SK-N-SH (cell line): ENCODE measurements around the gene RASGRF1. TPM values are rescaled to one million over a fixed set of nuclear protein-coding genes. Genes with fewer than 3 reads are reported as not detected.

Experiments
- CTCF ChIA-PET: fragments of 300-600, 350-600 bp; formaldehyde crosslinking; extraction: SDS; loops from one replicate; lab custom pipeline; 2021; lab: Yijun Ruan, JAX
- POLR2A ChIA-PET: fragments of 350-600 bp; sonication (Branson Sonifier 250); formaldehyde crosslinking; extraction: SDS; loops from one replicate; lab custom pipeline; 2020; ENCODE audit warnings: antibody characterized with exemption, inconsistent platforms; lab: Yijun Ruan, JAX
- DNase-seq: peaks from one replicate; pipeline ENCODE4 v3.0.0; 2012
- H2AFZ ChIP-seq: fragments of 200-600 bp; sonication (generic); 2 replicates; pipeline ENCODE4 v1.8.1; 2016; ENCODE audit warnings: antibody characterized with exemption, mild to moderate bottlenecking, low read depth
- H3F3A ChIP-seq: fragments of 200-600 bp; sonication (generic); replicated peaks from 2 replicates; pipeline ENCODE3; 2016; ENCODE audit warnings: antibody characterized with exemption, mild to moderate bottlenecking; ENCODE audit not compliant: insufficient read depth
- H3K27ac ChIP-seq, 2 experiments: fragments of 200-500 bp in 1 of 2; fragments of 200-600 bp in 1 of 2; sonication (Bioruptor generic) in 1 of 2; sonication (generic), shearing (Covaris generic) in 1 of 2; 2 replicates each; pipeline versions ENCODE4 v1.5.1 to v1.6.1; 2014 to 2016; ENCODE audit warnings: low read depth in 2 of 2, inconsistent platforms in 1 of 2, low read length in 1 of 2, mild to moderate bottlenecking in 1 of 2, mixed read lengths in 1 of 2
- H3K27me3 ChIP-seq: fragments of 200-600 bp; sonication (generic), shearing (Covaris generic); 2 replicates; pipeline ENCODE4 v1.6.1; 2016; ENCODE audit warnings: mixed run types; ENCODE audit not compliant: insufficient read depth
- H3K36me3 ChIP-seq, 2 experiments: fragments of 200-500 bp in 1 of 2; fragments of 200-600 bp in 1 of 2; sonication (Bioruptor generic) in 1 of 2; sonication (generic) in 1 of 2; replicated peaks in 1 of 2; 2 replicates each; pipeline versions ENCODE3 to v1.5.1; 2014 to 2016; ENCODE audit warnings: low read length in 1 of 2, mild to moderate bottlenecking in 1 of 2; ENCODE audit not compliant: insufficient read depth in 2 of 2, control insufficient read depth in 1 of 2
- H3K4me1 ChIP-seq, 2 experiments: fragments of 200-500 bp in 1 of 2; fragments of 200-600 bp in 1 of 2; sonication (Bioruptor generic) in 1 of 2; sonication (generic), shearing (Covaris generic) in 1 of 2; 2 replicates each; pipeline versions ENCODE4 v1.5.1 to v1.6.1; 2014 to 2016; ENCODE audit warnings: low read depth in 1 of 2, low read length in 1 of 2, mixed run types in 1 of 2; ENCODE audit not compliant: insufficient read depth in 2 of 2, control insufficient read depth in 1 of 2
- H3K4me2 ChIP-seq: fragments of 200-600 bp; sonication (generic), shearing (Covaris generic); 2 replicates; pipeline ENCODE4 v1.6.1; 2017; ENCODE audit warnings: mixed run types
- H3K4me3 ChIP-seq, 2 experiments: fragments of 200-500 bp in 1 of 2; fragments of 200-600 bp in 1 of 2; sonication (Bioruptor generic) in 1 of 2; sonication (generic), shearing (Covaris generic) in 1 of 2; 2 replicates each; pipeline versions ENCODE4 v1.5.1 to v1.8.1; 2014 to 2016; ENCODE audit warnings: low read depth in 2 of 2, inconsistent platforms in 1 of 2, low read length in 1 of 2, mild to moderate bottlenecking in 1 of 2, mixed read lengths in 1 of 2, moderate library complexity in 1 of 2
- H3K79me2 ChIP-seq: fragments of 200-600 bp; sonication (generic); 2 replicates; pipeline ENCODE4 v1.8.1; 2017; ENCODE audit warnings: mild to moderate bottlenecking; ENCODE audit not compliant: insufficient read depth
- H3K9ac ChIP-seq: fragments of 200-600 bp; sonication (generic); 2 replicates; pipeline ENCODE4 v1.6.1; 2017; ENCODE audit warnings: mixed run types
- H3K9me2 ChIP-seq: fragments of 200-600 bp; sonication (generic); 2 replicates; pipeline ENCODE4 v1.6.1; 2017; ENCODE audit warnings: mixed run types
- H3K9me3 ChIP-seq: fragments of 200-600 bp; sonication (generic); 2 replicates; pipeline ENCODE4 v1.6.1; 2017; ENCODE audit warnings: mixed run types, mild to moderate bottlenecking, moderate library complexity
- H4K20me1 ChIP-seq: fragments of 200-600 bp; sonication (generic); 2 replicates; pipeline ENCODE4 v1.6.1; 2017; ENCODE audit warnings: mild to moderate bottlenecking, mixed run types; ENCODE audit not compliant: insufficient read depth
- CHD2 ChIP-seq: fragments of 150-350 bp; IDR thresholded peaks from 2 replicates; pipeline ENCODE4 v1.6.1; 2018; ENCODE audit warnings: low read length; ENCODE audit not compliant: partially characterized antibody
- CTCF ChIP-seq: fragments of 200-600 bp; sonication (generic); IDR thresholded peaks from 2 replicates; pipeline ENCODE4 v1.6.1; 2017; ENCODE audit warnings: antibody characterized with exemption, mild to moderate bottlenecking, moderate library complexity
- ELF1 ChIP-seq: IDR thresholded peaks from 2 replicates; pipeline ENCODE4 v1.4.0; 2012
- IRF3 ChIP-seq: fragments of 150-350 bp; IDR thresholded peaks from 2 replicates; pipeline ENCODE4 v1.6.1; 2016; ENCODE audit warnings: mild to moderate bottlenecking, low read depth, low read length
- MXI1 ChIP-seq: IDR thresholded peaks from 2 replicates; pipeline ENCODE4 v1.6.1; 2012; ENCODE audit warnings: mild to moderate bottlenecking, low read depth, low read length, improper control_type of control experiment
- PBX3 ChIP-seq: IDR thresholded peaks from 2 replicates; pipeline ENCODE4; 2012
- RAD21 ChIP-seq: IDR thresholded peaks from 2 replicates; pipeline ENCODE4 v1.6.1; 2012; ENCODE audit warnings: mild to moderate bottlenecking, low read length
- TAF1 ChIP-seq: IDR thresholded peaks from 2 replicates; pipeline ENCODE4 v1.6.1; 2012; ENCODE audit warnings: low read depth, mild to moderate bottlenecking, low read length, moderate library complexity, borderline replicate concordance
- USF1 ChIP-seq: IDR thresholded peaks from 2 replicates; pipeline ENCODE4 v1.4.0; 2012; ENCODE audit warnings: low read depth, borderline replicate concordance
- USF2 ChIP-seq: fragments of 150-350 bp; IDR thresholded peaks from 2 replicates; pipeline ENCODE4 v1.6.1; 2017; ENCODE audit warnings: antibody characterized with exemption, low read length, low read depth, borderline replicate concordance
- ZBTB33 ChIP-seq: IDR thresholded peaks from 2 replicates; pipeline ENCODE4 v1.4.0; 2012; ENCODE audit warnings: low read depth, borderline replicate concordance
- WGBS: methylation state at CpG from one replicate; pipeline ENCODE4 v1.1.6; 2017; ENCODE audit warnings: low lambda C conversion rate; 5-methylcytosine and 5-hydroxymethylcytosine counted together
- polyA plus RNA-seq, 3 experiments: library from polyadenylated mRNA; depleted of rRNA; stranded (reverse); fragments of >200 nt; gene quantifications; 2 replicates each; pipeline ENCODE4 v1.2.3, GENCODE V29; 2012

Gene RASGRF1
- polyA plus RNA-seq, 1 of the 3 experiments (the other 2 are of a cell fraction): 0.10 TPM

GRCh38 chr15:79028411-79028964 lies 62.1 kb downstream of the RASGRF1 start (continued):
- TF ChIP-seq USF2: no peak
- peak; percentile 88 for TF ChIP-seq CTCF
- TF ChIP-seq CHD2: no peak
- no peak for TF ChIP-seq MXI1
- TF ChIP-seq USF1: no peak

- TF ChIP-seq TAF1: no peak
- no peak for TF ChIP-seq IRF3
- TF ChIP-seq PBX3: no peak
- TF ChIP-seq ZBTB33: no peak
- no peak for TF ChIP-seq ELF1
- no peak for TF ChIP-seq CTCF
- TF ChIP-seq RAD21: no peak
Measured at GRCh38 chr15:79027532-79028410, 62.8 kb downstream of the RASGRF1 start.

More at GRCh38 chr15:79027532-79028410, 62.8 kb downstream of the RASGRF1 start:
- no peaks in the 10 kb centered on the region; the same call in 1 of the 2 replicates for H3K27me3 ChIP-seq
- no peaks in the 10 kb centered on the region; a peak in 1 of 4 replicates for H3K4me1 ChIP-seq
- DNase-seq: no peak
- CTCF ChIA-PET: interaction anchor here (0.6 to 17.2 kb wide), 55 partner anchors 7 to 520 kb away, joined by 3 to 629 read pairs (median 5); partner anchors contain the start of gene HYKK
- 33% methylated on average over 13 of the region's 15 CpGs for whole genome bisulfite sequencing
- no peaks in the 10 kb centered on the region for H4K20me1 ChIP-seq
- H3K9me3 ChIP-seq: no peaks in the 10 kb centered on the region
- no peak overlapping the region for H2AFZ ChIP-seq
- H3K79me2 ChIP-seq: no peaks in the 10 kb centered on the region
- no peak overlapping the region for H3K27ac ChIP-seq
- no peak overlapping the region for H3K9ac ChIP-seq
- POLR2A ChIA-PET: no interaction called here
- no peaks in the 10 kb centered on the region for H3K36me3 ChIP-seq
- H3K4me2 ChIP-seq: no peak overlapping the region
- no peak overlapping the region; a peak in 1 of 4 replicates for H3K4me3 ChIP-seq
- no peaks in the 10 kb centered on the region for H3F3A ChIP-seq
- no peaks in the 10 kb centered on the region for H3K9me2 ChIP-seq
